Glutamatergic neuron (in vitro differentiated cells): ENCODE results near the gene RCOR1. TPM values are rescaled to one million over a fixed set of nuclear protein-coding genes. Genes with fewer than 3 reads are reported as not detected.

Source experiments
- DNase-seq: peaks from one replicate; pipeline ENCODE4 v3.0.0; 2022
- H3K27ac Mint-ChIP-seq: one replicate; pipeline ENCODE4 v1.8.0; 2020; ENCODE audit warnings: mild to moderate bottlenecking, mixed read lengths, inconsistent platforms; ENCODE audit not compliant: unreplicated experiment
- H3K27me3 Mint-ChIP-seq: one replicate; pipeline ENCODE4 v1.8.0; 2020; ENCODE audit warnings: mild to moderate bottlenecking, moderate library complexity, mixed read lengths, inconsistent platforms; ENCODE audit not compliant: unreplicated experiment
- H3K36me3 Mint-ChIP-seq: one replicate; pipeline ENCODE4 v1.8.0; 2020; ENCODE audit warnings: mild to moderate bottlenecking, mixed read lengths, inconsistent platforms; ENCODE audit not compliant: unreplicated experiment
- H3K4me1 Mint-ChIP-seq: one replicate; pipeline ENCODE4 v1.8.0; 2020; ENCODE audit warnings: mild to moderate bottlenecking, low read depth, mixed read lengths, inconsistent platforms; ENCODE audit not compliant: unreplicated experiment
- H3K4me3 Mint-ChIP-seq: one replicate; pipeline ENCODE4 v1.8.0; 2020; ENCODE audit warnings: mild to moderate bottlenecking, mixed read lengths, inconsistent platforms; ENCODE audit not compliant: unreplicated experiment
- H3K9me3 Mint-ChIP-seq: one replicate; pipeline ENCODE4 v1.8.0; 2020; ENCODE audit warnings: mild to moderate bottlenecking, moderate library complexity, mixed read lengths, inconsistent platforms; ENCODE audit not compliant: unreplicated experiment
- total RNA-seq: library from RNA; stranded (reverse); fragmentation: NEBNext Ultra II Directional; extraction: Animal tissue kit (Norgen Biotek cat#: 25700); gene quantifications from one replicate; pipeline ENCODE4 v1.2.1, GENCODE V29; 2021; ENCODE audit not compliant: unreplicated experiment
- TF ChIP-seq, protein P1 (sequence below): fragments of 200-600 bp; sonication (generic); IDR thresholded peaks from one replicate; pipeline ENCODE4 v1.5.0; 2021; ENCODE audit not compliant: partially characterized antibody, unreplicated experiment

Gene RCOR1
- total RNA-seq, 1 donor from 2014 or later = 14.3 TPM

DNA sequence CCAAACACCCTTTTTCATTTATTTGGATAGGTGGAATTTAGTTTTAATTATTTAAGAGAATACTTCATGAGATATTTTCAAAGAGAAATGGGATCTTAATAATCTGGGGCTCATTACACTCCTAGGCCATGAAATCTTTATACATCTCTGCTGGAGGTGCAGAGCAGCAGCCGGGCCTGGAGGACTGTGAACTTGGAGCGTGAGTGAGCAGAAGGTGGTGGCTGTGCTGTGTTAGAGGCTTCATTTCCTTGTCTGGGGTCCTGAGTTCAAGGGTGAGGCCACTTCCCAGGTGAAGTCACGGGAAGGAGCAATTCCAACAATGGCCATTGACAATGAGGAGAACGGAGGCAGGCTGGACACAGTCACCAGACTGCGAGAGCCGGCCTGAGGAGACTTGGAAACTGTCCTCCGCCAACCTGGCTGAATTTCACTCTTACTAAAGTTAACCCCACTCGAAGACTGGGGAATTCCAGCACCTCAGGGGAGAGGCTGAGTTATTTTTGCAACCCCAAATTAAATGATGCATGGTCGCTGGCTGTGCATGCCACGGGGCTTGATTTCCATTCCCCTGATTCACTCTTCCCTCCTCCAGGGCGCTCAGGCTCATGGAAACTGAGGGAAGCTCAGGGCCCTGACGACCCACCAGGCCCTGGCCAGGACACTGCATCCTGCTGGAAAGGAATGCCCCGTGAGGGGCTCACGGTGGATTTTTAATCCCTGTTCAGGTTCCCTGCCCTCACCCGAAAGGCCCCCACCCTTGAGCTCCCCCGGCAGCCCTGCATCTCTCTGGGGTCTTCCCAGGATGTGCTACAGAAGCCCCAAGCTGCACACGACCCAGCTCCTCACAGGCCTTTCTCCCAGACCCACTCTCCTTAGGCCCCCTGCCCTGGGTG lies 162.2 kb downstream of the RCOR1 start:
- Mint-ChIP-seq H3K27me3 (no peaks in the 10 kb centered on the region), H3K27ac (no peak overlapping the region), H3K36me3 (no peaks in the 10 kb centered on the region), H3K4me3 (no peak overlapping the region), H3K9me3 (no peaks in the 10 kb centered on the region), H3K4me1 (peaks cover 14% of the 10 kb centered on the region)
- DNase-seq = no peak
- TF ChIP-seq, protein P1, sequence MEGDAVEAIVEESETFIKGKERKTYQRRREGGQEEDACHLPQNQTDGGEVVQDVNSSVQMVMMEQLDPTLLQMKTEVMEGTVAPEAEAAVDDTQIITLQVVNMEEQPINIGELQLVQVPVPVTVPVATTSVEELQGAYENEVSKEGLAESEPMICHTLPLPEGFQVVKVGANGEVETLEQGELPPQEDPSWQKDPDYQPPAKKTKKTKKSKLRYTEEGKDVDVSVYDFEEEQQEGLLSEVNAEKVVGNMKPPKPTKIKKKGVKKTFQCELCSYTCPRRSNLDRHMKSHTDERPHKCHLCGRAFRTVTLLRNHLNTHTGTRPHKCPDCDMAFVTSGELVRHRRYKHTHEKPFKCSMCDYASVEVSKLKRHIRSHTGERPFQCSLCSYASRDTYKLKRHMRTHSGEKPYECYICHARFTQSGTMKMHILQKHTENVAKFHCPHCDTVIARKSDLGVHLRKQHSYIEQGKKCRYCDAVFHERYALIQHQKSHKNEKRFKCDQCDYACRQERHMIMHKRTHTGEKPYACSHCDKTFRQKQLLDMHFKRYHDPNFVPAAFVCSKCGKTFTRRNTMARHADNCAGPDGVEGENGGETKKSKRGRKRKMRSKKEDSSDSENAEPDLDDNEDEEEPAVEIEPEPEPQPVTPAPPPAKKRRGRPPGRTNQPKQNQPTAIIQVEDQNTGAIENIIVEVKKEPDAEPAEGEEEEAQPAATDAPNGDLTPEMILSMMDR = no peak

DNA sequence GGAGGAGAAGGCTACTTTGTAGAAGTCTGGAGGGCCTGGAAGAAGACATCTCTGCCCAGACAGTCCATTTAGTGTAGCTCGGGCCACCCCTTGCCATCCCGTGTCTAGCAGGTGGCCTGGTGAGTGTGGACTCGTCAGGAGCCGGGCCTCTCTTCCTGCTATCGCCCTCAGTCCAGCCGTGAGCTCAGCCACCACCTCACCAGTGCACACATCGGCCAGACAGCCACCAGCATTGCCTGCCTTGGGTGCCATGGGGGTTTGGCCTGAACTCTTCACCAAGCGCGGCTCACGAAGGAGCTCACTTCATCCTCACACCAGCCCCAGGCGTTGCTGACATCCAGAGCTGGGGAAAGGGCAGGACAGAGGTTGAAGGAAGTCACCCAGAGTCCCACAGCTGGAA lies 165.2 kb downstream of the RCOR1 start:
- H3K9me3 Mint-ChIP-seq = peaks cover 1% of the 10 kb centered on the region
- no peaks in the 10 kb centered on the region for H3K36me3 Mint-ChIP-seq
- no peak overlapping the region for H3K4me3 Mint-ChIP-seq
- TF ChIP-seq, protein P1 = no peak
- no peaks in the 10 kb centered on the region for H3K27me3 Mint-ChIP-seq
- no peak overlapping the region for H3K27ac Mint-ChIP-seq
- DNase-seq = no peak
- peaks cover 15% of the 10 kb centered on the region for H3K4me1 Mint-ChIP-seq

DNA sequence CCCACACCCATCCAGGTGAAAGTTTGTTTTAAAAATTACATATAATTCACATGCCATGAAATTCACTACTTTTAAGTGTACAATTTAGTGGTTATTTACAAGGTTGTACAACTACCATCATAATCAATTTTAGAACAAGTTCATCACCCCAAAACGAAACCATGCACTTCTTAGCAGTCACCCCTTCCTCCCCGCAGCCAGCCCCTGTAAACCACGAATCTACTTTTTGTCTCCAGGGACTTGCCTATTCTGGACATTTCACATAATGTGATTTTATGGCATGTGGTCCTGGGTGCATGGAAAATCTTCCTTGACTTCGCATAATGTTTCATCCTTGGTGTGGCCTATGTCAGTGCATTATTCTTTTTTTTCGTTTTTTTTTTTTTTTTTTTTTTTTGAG lies 165.6 kb downstream of the RCOR1 start:
- Mint-ChIP-seq H3K27me3 (no peaks in the 10 kb centered on the region), H3K36me3 (no peaks in the 10 kb centered on the region), H3K9me3 (peaks cover 1% of the 10 kb centered on the region), H3K4me3 (no peak overlapping the region), H3K4me1 (peaks cover 15% of the 10 kb centered on the region), H3K27ac (no peak overlapping the region)
- no peak for DNase-seq
- TF ChIP-seq, protein P1 = no peak

DNA sequence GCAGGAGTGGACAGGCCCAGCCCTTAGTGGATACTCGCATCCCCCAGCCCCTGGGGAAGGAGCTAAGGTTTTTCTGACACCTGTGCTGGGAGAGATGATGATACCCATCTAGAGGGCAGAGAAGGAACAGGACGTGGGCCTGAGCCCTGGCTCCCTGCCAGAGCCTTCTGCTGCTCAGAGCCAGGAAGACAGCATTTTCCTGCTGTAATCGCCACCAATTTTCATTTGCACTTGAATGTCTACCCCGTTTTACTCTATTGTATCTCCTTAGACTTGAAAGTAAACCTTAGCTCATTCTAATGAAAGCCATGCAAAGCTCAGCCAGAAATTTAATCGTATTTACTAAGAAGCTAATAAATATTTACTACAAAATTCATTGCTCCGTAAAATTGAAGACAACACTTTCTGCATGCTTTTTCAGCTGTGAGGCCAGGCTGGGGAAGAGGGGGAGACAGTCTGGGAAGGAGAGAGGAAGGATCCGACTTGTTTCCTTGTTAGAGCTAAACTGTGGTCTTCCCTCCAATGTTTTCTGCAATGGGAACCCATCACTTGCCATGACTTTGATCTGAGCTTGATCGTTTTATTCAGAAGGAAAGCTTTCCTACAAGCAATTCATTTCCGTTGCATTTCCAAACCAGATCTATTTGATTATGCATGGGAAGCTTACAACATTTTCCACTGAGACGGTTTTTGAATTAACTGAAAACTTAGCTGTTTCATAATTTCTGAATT lies 167.2 kb downstream of the RCOR1 start:
- Mint-ChIP-seq H3K9me3 (peaks cover 1% of the 10 kb centered on the region), H3K4me1 (peaks cover 13% of the 10 kb centered on the region), H3K36me3 (no peaks in the 10 kb centered on the region), H3K27me3 (no peaks in the 10 kb centered on the region), H3K4me3 (no peak overlapping the region), H3K27ac (no peak overlapping the region)
- DNase-seq = no peak
- TF ChIP-seq, protein P1 = no peak
